Hippocampal formation (tissue), 2 donors: ENCODE measurements around the gene MTRF1L.

ENCODE experiments used
- DNase-seq, 2 donors: peaks; one replicate each; lab custom pipeline; 2025; lab: John Stamatoyannopoulos, UW

Gene MTRF1L

GRCh38 chr6:153002613-153003365 lies at the start of gene MTRF1L:
Gene MTRF1L, minus strand, starts transcription at chr6:153002709. Its CDS starts 24 bp downstream, at chr6:153002685.
- DNase-seq = peak; percentile 84 to 89

- no peak for DNase-seq
Observed at GRCh38 chr6:153051801-153052200, 49.3 kb upstream of the MTRF1L start.

DNA sequence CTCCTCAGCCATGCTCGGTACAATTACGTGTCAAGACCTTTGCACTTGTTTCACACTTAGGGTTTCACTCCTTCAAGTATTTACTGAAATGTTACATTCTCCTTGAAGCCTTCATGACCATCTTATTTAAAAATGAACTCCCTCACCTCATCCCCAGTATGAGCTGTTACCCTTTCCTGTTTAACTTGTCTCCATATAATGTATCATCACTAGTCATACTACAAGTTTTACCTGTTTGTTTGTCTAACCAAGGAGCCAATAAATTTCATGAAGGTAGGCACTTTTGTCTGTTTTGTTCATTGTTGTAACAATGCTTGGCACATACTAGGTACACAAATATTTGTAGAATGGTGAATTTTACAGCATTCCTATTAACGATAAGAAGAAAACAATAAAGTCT lies 46.1 kb upstream of the MTRF1L start:
- no peak for DNase-seq

- DNase-seq = no peak
Observed at GRCh38 chr6:153047386-153047785, 44.9 kb upstream of the MTRF1L start.

DNA sequence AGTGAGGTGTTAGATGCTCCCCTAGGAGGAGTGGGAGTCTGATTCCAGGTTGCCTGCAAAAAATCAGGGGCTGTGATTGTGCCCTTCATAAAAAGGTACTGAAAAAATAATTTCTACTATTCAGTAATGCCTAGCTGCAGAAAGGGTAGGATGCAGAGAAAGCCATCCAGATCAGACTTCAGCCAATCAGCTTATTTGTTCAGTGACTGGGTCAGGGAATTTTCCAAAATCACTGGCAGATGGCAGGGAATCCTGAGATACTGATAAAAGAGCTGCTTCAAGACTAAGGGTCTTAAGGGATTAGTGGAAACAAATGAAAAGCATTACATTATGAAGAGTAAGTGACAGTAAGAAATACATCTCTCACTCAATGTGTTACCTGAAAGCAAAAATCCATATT lies 42.8 kb upstream of the MTRF1L start:
- no peak for DNase-seq

GRCh38 chr6:153044295-153044694 lies 41.8 kb upstream of the MTRF1L start:
- no peak for DNase-seq

- DNase-seq = no peak
Observed at GRCh38 chr6:153043719-153044118, 41.2 kb upstream of the MTRF1L start.

DNA sequence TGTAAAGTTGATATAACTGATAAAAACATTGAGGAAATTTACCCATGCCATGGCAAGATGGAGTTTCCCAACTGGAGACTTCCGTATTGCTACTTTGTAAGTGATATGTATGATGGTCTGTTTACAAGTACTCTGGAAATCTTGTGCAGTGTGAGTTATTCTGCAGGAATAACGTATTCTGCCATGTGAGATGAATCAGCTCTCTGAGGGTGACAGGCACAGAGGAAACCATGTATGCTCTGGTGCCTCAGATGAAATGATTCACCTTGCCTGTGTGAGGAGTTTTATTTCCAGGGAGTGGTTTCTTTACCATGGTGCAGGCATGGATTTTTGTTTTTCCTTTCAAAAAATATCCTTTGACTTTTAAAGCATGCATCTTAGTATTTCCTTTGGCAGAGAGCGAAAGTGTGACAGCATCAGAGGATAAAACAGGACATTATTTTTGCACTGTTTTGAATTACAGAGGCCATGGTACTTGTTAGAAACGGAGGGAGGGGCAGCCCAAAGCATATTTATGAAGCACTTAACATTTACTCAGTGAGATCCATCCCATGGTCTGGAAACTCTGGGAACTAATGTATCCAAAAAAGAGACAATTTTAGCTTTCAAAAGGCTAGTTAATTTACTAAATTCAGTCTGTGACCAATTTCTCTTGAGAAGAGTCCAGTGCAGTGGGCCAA lies 36.0 kb upstream of the MTRF1L start:
- no peak for DNase-seq

- no peak for DNase-seq
Observed at GRCh38 chr6:153034139-153034538, 31.6 kb upstream of the MTRF1L start.

- peak in 1 of 2 donors; percentile 35 for DNase-seq
Observed at GRCh38 chr6:153032255-153032882, 29.9 kb upstream of the MTRF1L start.

DNA sequence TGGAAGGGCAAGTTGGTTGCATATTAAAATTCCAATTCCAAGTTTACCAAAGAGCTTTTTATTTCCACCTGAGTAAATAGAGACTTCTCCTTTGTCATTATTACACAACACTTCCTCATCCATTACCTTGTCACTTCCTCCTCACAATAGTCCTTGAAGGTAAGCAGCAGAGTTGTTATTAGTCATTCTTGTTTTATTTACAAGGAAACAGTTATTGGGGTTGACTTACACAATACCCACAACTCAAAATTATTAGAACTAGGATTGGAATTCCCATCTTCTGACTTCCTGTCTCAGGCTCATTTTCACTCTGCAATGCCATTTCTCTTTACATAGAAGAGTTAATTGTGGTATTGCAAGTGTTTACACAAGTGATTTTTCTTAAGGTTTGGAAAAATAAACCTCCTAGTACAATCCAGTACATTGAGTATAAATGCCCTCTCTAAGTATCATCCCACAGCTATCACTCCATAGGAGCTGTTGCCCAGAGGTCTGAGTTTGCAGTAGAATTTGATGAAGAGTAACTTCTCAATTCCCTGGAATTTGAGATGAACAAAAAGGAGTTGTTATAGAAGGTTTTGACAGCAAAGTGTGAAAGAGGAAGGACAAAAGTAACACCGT lies 28.9 kb upstream of the MTRF1L start:
- DNase-seq = no peak

DNA sequence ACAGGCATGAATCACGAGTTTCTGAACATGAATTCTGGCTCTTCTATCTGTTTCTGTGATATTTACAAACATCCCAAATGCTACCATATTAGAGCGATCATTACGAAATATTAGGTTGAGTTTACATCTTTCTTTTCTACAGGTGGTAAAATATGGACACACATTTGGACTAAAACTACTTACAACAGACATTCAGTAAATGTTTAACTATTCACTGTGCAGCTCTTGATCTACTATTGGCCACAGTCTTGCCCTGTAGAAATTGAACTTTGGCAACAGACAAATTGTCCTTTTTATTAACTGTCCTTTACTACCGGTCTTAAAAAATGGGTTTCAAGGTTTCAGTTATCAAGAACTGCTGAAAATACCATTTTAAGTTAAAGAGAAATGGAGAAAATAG lies 26.5 kb upstream of the MTRF1L start:
- DNase-seq = no peak

- no peak for DNase-seq
Observed at GRCh38 chr6:153028286-153028685, 25.8 kb upstream of the MTRF1L start.

DNA sequence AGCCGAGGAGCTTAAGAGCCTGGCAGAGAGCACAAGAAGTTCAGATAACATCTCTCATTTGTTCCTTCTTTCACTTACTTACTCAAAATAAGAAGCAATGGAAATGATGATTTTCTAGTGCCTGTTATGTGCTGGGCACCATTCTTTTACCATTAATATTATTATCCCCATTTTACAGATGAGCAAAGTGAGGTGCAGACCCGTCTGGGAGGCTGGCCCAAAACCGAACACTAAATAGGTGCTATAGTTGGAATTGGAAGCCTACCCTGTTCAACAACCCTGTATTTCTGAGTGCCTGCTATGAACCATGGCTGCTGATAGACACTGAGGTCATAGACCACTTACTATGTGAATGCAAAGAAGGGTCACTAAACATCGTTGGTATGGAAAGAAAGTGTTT lies 25.0 kb upstream of the MTRF1L start:
- DNase-seq = no peak

DNA sequence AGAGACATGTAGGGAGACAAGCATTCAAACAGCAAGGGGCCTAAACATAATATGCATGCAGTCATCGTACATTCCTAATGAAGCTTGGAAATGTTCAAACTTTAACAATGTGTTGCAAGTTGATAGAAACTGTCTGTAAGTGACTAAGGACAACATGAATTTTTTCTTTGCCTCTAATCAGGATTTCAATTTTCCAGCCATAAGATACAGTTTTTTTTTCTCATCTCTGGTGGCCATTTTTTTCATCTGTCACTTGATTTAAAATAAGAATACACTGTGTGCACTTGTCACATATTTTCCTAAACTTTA lies 22.2 kb upstream of the MTRF1L start:
- DNase-seq = no peak

DNA sequence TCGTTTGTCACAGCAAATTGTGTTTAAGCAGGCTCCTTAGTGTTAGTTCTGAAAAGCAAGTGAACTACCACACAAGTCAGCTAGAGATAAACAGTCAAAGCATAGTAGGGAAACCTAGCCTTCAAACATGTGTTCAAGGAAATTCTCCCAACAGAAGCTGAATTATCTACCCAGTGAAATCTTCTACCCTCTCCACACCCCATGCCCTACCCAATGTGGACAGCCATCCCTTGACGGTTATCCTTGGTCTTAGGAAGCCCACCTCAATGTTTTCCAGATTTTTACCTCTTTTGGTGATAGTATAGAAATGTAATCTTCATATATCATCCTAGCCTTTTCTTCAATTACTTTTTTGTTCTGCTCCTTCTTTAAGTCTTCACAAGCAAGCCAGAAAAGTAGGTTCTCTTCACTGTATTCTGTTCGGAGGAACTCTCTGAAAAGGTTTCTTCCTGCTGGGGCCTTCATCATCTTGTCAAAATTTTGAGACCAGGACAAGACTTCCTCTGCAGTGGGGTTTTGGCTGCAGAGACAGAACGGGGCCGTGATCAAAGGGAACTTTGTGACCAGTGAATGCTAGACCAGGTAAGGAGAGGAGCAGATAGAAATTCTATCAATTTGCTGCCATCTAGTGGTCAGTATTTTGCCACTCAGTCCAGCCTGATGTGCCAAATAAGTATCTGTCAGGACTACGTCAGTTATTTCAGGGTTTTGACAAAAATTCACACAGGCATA lies 21.6 kb upstream of the MTRF1L start:
- DNase-seq = peak; percentile 23 to 37

- DNase-seq = no peak
Observed at GRCh38 chr6:153018355-153018754, 15.8 kb upstream of the MTRF1L start.

DNA sequence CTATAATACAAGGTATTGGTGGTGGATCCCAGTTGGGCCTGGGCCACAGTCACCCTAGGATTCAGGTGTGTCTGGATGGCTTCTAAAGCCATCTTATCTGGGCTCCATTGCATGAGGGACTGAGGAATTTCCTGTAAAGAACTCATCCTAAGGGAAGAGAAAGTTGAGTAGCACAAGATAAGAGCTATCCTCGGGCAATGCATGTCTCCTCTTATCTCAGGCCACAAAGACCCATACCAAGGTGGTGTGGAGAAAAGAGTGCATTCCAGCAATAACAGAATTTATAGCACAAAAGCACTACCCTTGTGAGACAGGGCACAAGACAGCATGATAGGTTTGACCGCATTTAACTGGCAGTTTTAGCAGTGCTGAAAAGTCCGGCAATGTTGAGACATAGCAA lies 14.3 kb upstream of the MTRF1L start:
- no peak for DNase-seq

- DNase-seq = no peak
Observed at GRCh38 chr6:153015094-153015640, 12.7 kb upstream of the MTRF1L start.

DNA sequence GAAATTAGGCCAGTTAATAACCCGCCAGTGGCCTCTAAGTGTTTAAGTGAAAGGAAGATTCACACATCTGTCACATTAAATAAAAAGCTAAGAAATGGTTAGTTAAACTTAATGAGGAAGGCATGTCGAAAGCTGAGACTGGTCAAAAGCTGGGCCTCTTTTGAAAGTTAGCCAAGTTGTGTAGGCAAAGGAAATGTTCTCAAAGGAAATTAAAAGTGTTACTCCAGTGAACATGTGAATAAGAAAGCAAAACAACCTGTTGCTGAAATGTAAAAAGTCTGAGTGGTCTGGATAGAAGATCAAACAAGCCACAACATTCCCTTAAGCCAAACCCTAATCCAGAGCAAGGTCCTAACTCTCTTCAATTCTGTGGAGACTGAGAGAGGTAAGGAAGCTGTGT lies 10.9 kb upstream of the MTRF1L start:
- DNase-seq = no peak

- no peak for DNase-seq
Observed at GRCh38 chr6:153012856-153013255, 10.3 kb upstream of the MTRF1L start.

GRCh38 chr6:153003366-153003690 lies 819 bp upstream of the MTRF1L start:
- DNase-seq = no peak
